ENCODE results near the gene S100PBP. TPM values are rescaled to one million over a fixed set of nuclear protein-coding genes. Genes with fewer than 3 reads are reported as not detected.

Gene S100PBP
- total RNA-seq, 1 experiment from 2014 or later: 50.1 TPM

DNA sequence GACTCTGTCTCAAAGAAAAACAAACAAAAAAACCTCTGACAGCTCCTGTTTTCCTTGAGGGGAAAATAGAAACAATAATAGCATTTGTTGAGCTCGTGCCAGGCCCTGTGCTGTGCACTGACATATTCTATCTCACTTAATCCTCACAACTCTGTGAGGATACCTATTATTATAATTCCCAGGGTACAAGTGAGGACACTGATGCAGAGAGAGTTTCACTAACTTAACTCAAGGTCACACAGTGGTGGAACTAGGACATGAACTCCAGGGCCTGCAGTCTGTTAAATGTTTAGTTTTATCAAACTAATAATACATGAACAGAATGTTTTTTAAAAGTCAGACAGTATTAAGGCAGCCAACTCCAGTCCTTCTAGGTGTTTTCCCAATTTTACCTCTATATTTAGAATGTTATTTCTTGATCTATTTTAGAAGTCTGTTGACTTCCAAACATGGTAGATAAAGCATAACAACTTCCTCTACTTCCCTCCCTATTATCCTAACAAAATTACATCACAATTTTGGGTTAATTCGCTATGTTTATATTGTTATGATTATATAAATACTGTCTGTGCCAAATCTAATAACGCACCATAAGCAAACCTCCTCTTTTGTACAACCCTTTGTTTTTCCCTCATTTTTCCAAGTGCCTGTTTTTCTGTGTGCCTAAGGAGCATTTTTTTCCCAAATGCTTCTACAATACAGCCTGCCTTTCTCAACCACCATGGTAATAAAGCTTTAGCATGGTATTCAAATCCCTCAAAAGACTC, 48.4 kb downstream of the S100PBP start:
- H3K36me3 Mint-ChIP-seq (ENCODE audit: insufficient read depth in 1 of 3, low read depth in 3 of 3): peaks cover 8 to 26% (median 18%) of the 10 kb centered on the region in 3 experiments
- H3K27ac Mint-ChIP-seq: peak overlapping the region in 1 of 3 experiments; percentile 2; a peak in 1 of 7 replicates
- Histone ChIP-seq H4K8ac (replicated peaks; ENCODE audit: insufficient read length, low read depth, low read length) (no peak overlapping the region), H3K4ac (ENCODE audit: low read depth, low read length) (no peak overlapping the region), H2AFZ (ENCODE audit: low read length) (no peak overlapping the region), H3K14ac (ENCODE audit: insufficient read depth, low read length) (no peak overlapping the region), H4K5ac (ENCODE audit: insufficient read length, low read depth, low read length) (no peak overlapping the region), H2BK15ac (ENCODE audit: low read depth, low read length) (no peak overlapping the region), H2AK5ac (ENCODE audit: insufficient read length, low read length) (no peak overlapping the region), H4K91ac (ENCODE audit: insufficient read length, low read depth, low read length) (no peak overlapping the region), H3K4me2 (ENCODE audit: insufficient read depth, insufficient read length, low read length) (no peak overlapping the region), H4K20me1 (ENCODE audit: control insufficient read depth, insufficient read depth, insufficient read length) (no peaks in the 10 kb centered on the region), H2BK12ac (ENCODE audit: insufficient read length, low read depth, low read length) (no peak overlapping the region), H3T11ph (ENCODE audit: low read length) (no peak overlapping the region), H2BK20ac (ENCODE audit: low read depth, low read length, poor library complexity, severe bottlenecking) (no peak overlapping the region), H3K27me3 (ENCODE audit: insufficient read depth, low read length) (peaks cover 11% of the 10 kb centered on the region; the same call in 1 of the 2 replicates), H3K56ac (ENCODE audit: insufficient read length, low read depth, low read length) (no peak overlapping the region), H3K79me1 (ENCODE audit: insufficient read depth, low read depth, low read length, poor library complexity, severe bottlenecking) (no peaks in the 10 kb centered on the region), H3K23ac (ENCODE audit: insufficient read length, low read depth, low read length) (no peak overlapping the region), H2BK5ac (ENCODE audit: insufficient read length, low read length) (no peak overlapping the region), H3K4me1 (ENCODE audit: insufficient read depth, low read length) (0 out of 2 replicates have a peak, but pooled peaks cover 2% of the 10 kb centered on the region), H3K79me2 (ENCODE audit: insufficient read depth, low read length) (no peaks in the 10 kb centered on the region), H2BK120ac (ENCODE audit: low read depth, low read length, poor library complexity, severe bottlenecking) (no peak overlapping the region), H3K9ac (ENCODE audit: extremely low read depth, insufficient read length, low read length) (no peak overlapping the region), H3K27ac (ENCODE audit: insufficient read length, low read depth, low read length) (no peak overlapping the region), H3K18ac (ENCODE audit: insufficient read length, low read depth, low read length) (no peak overlapping the region), H3K23me2 (ENCODE audit: insufficient read length, low read depth, low read length, poor library complexity, severe bottlenecking) (no peaks in the 10 kb centered on the region), H3K9me3 (ENCODE audit: control insufficient read depth, low read depth, low read length) (no peaks in the 10 kb centered on the region)
- no CpG with 5 or more reads among the region's 3 CpGs for WGBS (ENCODE audit: extremely low coverage, insufficient read length, low lambda C conversion rate)
- H3K4me3 Mint-ChIP-seq: no peak overlapping the region
- no peak for DNase-seq
- peaks cover 14 to 19% of the 10 kb centered on the region in 2 experiments for H3K4me1 Mint-ChIP-seq
- H3K9me3 Mint-ChIP-seq: no peaks in the 10 kb centered on the region
- TF ChIP-seq, protein P1, sequence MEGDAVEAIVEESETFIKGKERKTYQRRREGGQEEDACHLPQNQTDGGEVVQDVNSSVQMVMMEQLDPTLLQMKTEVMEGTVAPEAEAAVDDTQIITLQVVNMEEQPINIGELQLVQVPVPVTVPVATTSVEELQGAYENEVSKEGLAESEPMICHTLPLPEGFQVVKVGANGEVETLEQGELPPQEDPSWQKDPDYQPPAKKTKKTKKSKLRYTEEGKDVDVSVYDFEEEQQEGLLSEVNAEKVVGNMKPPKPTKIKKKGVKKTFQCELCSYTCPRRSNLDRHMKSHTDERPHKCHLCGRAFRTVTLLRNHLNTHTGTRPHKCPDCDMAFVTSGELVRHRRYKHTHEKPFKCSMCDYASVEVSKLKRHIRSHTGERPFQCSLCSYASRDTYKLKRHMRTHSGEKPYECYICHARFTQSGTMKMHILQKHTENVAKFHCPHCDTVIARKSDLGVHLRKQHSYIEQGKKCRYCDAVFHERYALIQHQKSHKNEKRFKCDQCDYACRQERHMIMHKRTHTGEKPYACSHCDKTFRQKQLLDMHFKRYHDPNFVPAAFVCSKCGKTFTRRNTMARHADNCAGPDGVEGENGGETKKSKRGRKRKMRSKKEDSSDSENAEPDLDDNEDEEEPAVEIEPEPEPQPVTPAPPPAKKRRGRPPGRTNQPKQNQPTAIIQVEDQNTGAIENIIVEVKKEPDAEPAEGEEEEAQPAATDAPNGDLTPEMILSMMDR (conservative IDR thresholded peaks at IDR 0.05): no peak
- H3K27me3 Mint-ChIP-seq (ENCODE audit: low read depth): peaks cover 23% of the 10 kb centered on the region
